Measurements from ENCODE around the gene ADAM33.

DNA sequence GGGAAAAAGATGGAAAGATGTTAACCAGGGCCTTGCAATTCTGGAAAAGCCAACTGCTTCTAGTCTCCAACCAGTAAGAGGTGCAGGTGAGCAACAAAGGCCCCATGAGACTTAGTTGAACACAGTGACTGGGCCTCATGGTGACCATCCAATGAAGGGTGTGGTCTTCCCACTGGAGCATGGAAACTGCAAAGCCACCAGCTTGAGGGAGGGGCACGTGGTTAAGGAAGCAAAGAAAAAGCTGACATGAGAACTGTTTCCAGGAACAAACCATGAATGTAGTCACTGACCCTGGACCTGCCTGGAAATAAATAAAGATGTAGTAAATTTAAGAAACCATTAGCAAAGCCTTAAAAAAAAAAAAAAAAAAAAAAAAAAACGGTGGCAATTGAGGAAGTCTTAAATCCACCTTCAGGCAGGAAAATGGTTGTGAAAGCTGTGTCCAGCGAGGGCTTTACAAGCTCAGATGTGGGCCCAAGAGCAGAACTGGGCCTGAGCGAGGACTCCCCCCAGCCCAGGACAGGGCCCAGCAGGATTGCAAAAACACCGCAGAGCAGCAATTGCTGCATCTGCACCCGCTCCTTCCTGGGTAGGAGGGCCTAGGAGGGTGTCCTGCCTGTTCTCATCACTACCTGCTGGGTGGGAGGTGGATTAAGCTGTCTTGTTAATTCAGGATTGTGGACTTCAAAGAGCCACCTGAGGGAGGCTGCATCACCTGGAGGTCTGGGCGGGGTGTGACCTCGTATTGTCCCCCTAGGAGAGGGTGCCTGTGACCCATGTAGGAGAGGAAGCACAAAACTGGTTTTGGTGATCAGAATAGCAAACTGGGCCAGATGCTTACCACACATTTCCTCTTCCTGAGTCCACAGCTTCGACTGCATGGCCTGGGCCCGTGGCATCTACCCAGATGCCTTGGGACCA is 28.9 kb downstream of the ADAM33 start:
- TF ChIP-seq, protein P1, sequence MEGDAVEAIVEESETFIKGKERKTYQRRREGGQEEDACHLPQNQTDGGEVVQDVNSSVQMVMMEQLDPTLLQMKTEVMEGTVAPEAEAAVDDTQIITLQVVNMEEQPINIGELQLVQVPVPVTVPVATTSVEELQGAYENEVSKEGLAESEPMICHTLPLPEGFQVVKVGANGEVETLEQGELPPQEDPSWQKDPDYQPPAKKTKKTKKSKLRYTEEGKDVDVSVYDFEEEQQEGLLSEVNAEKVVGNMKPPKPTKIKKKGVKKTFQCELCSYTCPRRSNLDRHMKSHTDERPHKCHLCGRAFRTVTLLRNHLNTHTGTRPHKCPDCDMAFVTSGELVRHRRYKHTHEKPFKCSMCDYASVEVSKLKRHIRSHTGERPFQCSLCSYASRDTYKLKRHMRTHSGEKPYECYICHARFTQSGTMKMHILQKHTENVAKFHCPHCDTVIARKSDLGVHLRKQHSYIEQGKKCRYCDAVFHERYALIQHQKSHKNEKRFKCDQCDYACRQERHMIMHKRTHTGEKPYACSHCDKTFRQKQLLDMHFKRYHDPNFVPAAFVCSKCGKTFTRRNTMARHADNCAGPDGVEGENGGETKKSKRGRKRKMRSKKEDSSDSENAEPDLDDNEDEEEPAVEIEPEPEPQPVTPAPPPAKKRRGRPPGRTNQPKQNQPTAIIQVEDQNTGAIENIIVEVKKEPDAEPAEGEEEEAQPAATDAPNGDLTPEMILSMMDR (IDR thresholded peaks at IDR 0.05): no peak
- TF ChIP-seq EZH2 (IDR thresholded peaks at IDR 0.05) (no peak), EZH2phosphoT487 (IDR thresholded peaks at IDR 0.05) (no peak)
